Hair follicular keratinocyte (primary cell): ENCODE data around the gene CPEB1. TPM values are rescaled to one million over a fixed set of nuclear protein-coding genes. Genes with fewer than 3 reads are reported as not detected.

Source experiments
- total RNA-seq: library from RNA; depleted of rRNA; stranded (reverse); fragments of >200 nt; gene quantifications from 2 replicates; pipeline ENCODE4 v1.2.3, GENCODE V29; 2015

CPEB1 gene
- 0.04 TPM in 1 of 2 replicates, not detected in the other for total RNA-seq

DNA sequence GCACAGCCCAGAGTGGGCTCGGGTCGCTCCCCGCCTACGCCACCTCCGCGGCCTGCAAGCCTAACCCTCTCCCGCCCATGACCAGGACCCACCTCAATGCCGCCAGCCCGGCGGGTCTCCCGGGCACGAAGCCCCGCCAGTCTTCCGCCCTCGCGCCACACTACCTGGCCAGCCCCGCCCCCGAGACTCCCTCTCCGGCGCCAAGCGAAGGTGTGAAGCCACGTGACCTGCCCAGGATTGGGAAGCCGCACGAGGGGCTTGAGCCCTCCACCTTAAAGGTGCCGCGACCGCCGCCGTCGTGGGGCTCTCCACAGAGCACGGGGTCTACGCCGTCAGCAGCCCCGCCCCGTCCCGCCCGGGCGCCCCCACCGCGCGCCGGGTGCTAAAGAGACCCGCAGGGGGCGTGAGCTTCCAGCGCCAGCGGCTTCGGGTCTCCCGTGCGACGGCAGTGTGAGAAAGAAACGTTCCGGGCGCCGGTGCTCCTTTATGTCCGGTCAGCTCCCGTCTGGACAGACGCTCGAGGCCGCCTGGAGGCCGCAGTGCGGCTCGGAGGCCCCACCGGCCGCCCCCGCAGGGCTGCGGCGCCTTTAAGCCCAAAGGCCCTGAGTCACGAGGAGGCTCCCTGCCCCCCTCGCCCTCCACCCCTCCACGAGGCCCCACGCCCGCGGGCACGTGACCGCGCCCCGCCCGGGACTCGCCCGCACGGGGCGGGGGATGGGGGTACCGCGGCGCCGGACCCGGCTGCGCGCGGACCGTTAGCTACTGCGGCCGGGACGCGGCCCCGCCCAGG lies at the start of gene CPEB1:
Gene CPEB1, minus strand, starts transcription at position 319 of the 790 bp plus-strand sequence. CDS start 18,904 bp downstream, outside the sequence.

GRCh38 chr15:82540055-82540983 lies 106.8 kb downstream of the CPEB1 start, which contains the start of gene RPS17:
RPS17 (minus strand) TSS chr15:82540457; CDS start chr15:82540428, 29 bp downstream.

Other genes with a start within 250 kb of the CPEB1 start
- gene GOLGA6L9, start 217.5 kb downstream of the CPEB1 start, total RNA-seq = 0.78 and 3.1 TPM in 2 replicates
- 5,187 and 6,012 TPM in 2 replicates for gene RPS17, start 106.9 kb downstream of the CPEB1 start, total RNA-seq
- 0.78 and 1.2 TPM in 2 replicates for gene AP3B2, start 62.5 kb upstream of the CPEB1 start, total RNA-seq
- not detected in 2 replicates for gene FSD2, start 158.7 kb upstream of the CPEB1 start, total RNA-seq
- 5.9 and 6.6 TPM in 2 replicates for gene WHAMM, start 162.3 kb upstream of the CPEB1 start, total RNA-seq